Karpas-422 (cell line): ENCODE data around the gene MLYCD. TPM values are rescaled to one million over a fixed set of nuclear protein-coding genes. Genes with fewer than 3 reads are reported as not detected.

Source experiments
- DNase-seq: peaks from one replicate; pipeline ENCODE4 v3.0.0-alpha.2; 2015
- H2AFZ ChIP-seq: fragments of 200-600 bp; sonication (generic); 2 replicates; pipeline ENCODE4 v1.6.1; 2014; ENCODE audit warnings: antibody characterized with exemption, low read length, mixed read lengths
- H3K27ac ChIP-seq: fragments of 200-600 bp; sonication (generic); 2 replicates; pipeline ENCODE4 v1.5.1; 2014; ENCODE audit warnings: mild to moderate bottlenecking, low read length, moderate library complexity
- H3K27me3 ChIP-seq: fragments of 200-600 bp; sonication (generic); 2 replicates; pipeline ENCODE4 v1.6.1; 2014; ENCODE audit warnings: low read length, mixed read lengths
- H3K36me3 ChIP-seq: fragments of 200-600 bp; sonication (generic); 2 replicates; pipeline ENCODE4 v1.6.1; 2014; ENCODE audit warnings: low read length, mixed read lengths; ENCODE audit not compliant: insufficient read depth
- H3K4me1 ChIP-seq: fragments of 200-600 bp; sonication (generic); 2 replicates; pipeline ENCODE4 v1.6.1; 2014; ENCODE audit warnings: mild to moderate bottlenecking, low read length, mixed read lengths
- H3K4me2 ChIP-seq: fragments of 200-600 bp; sonication (generic); 2 replicates; pipeline ENCODE4 v1.6.1; 2014; ENCODE audit warnings: low read length, low read depth, mild to moderate bottlenecking; ENCODE audit not compliant: poor library complexity, severe bottlenecking
- H3K4me3 ChIP-seq: fragments of 200-600 bp; sonication (generic); 2 replicates; pipeline ENCODE4 v1.5.1; 2014; ENCODE audit warnings: mild to moderate bottlenecking, antibody characterized with exemption, low read length, mixed read lengths
- H3K79me2 ChIP-seq: fragments of 200-600 bp; sonication (generic); 2 replicates; pipeline ENCODE4 v1.6.1; 2014; ENCODE audit warnings: mild to moderate bottlenecking, low read length, mixed read lengths
- H3K9ac ChIP-seq: fragments of 200-600 bp; sonication (generic); 2 replicates; pipeline ENCODE4 v1.6.0; 2014; ENCODE audit warnings: low read length
- H3K9me2 ChIP-seq: fragments of 200-600 bp; sonication (generic), shearing (Covaris generic); replicated peaks from 2 replicates; pipeline ENCODE4 v1.6.0; 2014; ENCODE audit warnings: mild to moderate bottlenecking, low read length, moderate library complexity; ENCODE audit not compliant: insufficient read depth
- H3K9me3 ChIP-seq: fragments of 300-700, 200-600 bp; sonication (generic); 2 replicates; pipeline ENCODE4 v1.6.1; 2014; ENCODE audit warnings: low read length, mixed read lengths
- H4K20me1 ChIP-seq: fragments of 200-600 bp; sonication (generic); 2 replicates; pipeline ENCODE4 v1.6.1; 2014; ENCODE audit warnings: mild to moderate bottlenecking, antibody characterized with exemption, low read length, low read depth; ENCODE audit not compliant: insufficient read depth
- total RNA-seq: library from RNA; depleted of rRNA; stranded (reverse); fragments of >200 nt; shearing (Covaris generic); gene quantifications from 2 replicates; pipeline ENCODE4 v1.2.3, GENCODE V29; 2014; ENCODE audit warnings: low replicate concordance

MLYCD gene
- total RNA-seq, 1 experiment from 2014 or later = 4.7 TPM

DNA sequence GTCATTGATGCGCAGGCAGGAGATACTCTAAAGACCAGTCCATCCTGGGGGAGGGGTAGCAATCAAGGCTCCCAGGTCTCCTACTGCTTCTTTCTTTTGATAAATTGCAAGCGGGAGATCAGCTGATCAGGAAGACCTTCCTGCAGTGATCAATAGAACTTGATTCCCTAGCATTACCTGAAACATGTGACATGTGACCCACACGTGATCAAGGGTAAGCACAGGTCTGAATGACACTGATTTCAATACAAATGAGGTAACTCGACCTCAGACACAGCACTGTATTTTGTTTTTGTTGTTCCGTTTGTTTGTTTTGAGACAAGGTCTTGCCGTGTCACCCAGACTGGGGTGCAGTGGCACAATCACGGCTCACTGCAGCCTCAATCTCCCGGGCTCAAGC is 39.6 kb upstream of the MLYCD start:
- Histone ChIP-seq H3K9ac (no peak overlapping the region), H3K4me3 (no peak overlapping the region), H3K9me2 (no peaks in the 10 kb centered on the region), H2AFZ (no peak overlapping the region), H3K4me1 (no peaks in the 10 kb centered on the region), H3K36me3 (no peaks in the 10 kb centered on the region), H3K27me3 (no peaks in the 10 kb centered on the region; the same call in 1 of the 2 replicates), H4K20me1 (no peaks in the 10 kb centered on the region), H3K9me3 (no peaks in the 10 kb centered on the region), H3K4me2 (no peak overlapping the region), H3K27ac (no peak overlapping the region), H3K79me2 (no peaks in the 10 kb centered on the region)
- no peak for DNase-seq

DNA sequence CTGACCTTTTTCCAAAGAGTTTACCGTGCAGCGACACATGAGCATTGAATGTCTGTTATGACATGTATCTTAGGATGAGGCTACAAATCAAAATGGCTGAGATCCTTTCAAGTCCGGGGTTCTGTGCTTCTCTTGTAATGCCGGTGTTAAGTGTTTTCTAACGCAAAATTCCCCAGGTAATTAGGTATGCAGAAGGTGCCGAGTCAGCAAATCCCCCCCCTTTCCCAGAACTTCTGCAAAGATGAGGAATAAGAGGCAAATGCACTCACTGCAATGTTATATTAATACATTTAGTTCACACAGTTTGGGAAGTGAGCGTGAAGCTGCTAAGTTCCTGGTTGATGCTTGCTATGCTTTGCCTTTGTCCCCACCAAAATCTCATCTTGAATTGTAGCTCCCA is 36.3 kb upstream of the MLYCD start:
- no peaks in the 10 kb centered on the region; the same call in 1 of the 2 replicates for H3K27me3 ChIP-seq
- no peak overlapping the region for H2AFZ ChIP-seq
- no peak overlapping the region for H3K4me2 ChIP-seq
- no peak overlapping the region for H3K9ac ChIP-seq
- no peaks in the 10 kb centered on the region for H3K9me3 ChIP-seq
- DNase-seq = no peak
- H3K4me3 ChIP-seq = no peak overlapping the region
- H3K27ac ChIP-seq = no peak overlapping the region
- no peaks in the 10 kb centered on the region for H3K36me3 ChIP-seq
- no peaks in the 10 kb centered on the region for H4K20me1 ChIP-seq
- H3K79me2 ChIP-seq = no peaks in the 10 kb centered on the region
- peaks cover 5% of the 10 kb centered on the region for H3K4me1 ChIP-seq
- no peaks in the 10 kb centered on the region for H3K9me2 ChIP-seq

DNA sequence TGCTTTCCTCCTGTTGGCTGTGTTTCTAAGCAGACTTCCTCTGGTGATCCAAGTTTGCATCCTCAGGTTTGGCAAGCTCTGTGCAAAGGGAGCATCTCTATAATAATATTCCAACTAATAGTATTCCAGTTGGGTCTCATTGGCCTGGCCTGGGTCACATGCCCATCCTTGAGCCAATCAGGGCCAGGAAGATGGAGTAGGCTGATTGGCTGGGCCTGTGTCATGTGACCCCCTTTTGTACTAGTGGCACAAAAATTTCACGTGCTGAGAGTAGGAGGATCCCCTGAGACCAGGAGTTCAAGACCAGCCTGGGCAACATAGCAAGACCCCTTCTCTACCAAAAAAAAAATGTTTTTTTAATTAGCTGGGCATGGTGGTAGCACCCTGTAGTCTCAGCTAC is 35.2 kb upstream of the MLYCD start:
- Histone ChIP-seq H3K36me3 (no peaks in the 10 kb centered on the region), H3K4me1 (peaks cover 5% of the 10 kb centered on the region)

DNA sequence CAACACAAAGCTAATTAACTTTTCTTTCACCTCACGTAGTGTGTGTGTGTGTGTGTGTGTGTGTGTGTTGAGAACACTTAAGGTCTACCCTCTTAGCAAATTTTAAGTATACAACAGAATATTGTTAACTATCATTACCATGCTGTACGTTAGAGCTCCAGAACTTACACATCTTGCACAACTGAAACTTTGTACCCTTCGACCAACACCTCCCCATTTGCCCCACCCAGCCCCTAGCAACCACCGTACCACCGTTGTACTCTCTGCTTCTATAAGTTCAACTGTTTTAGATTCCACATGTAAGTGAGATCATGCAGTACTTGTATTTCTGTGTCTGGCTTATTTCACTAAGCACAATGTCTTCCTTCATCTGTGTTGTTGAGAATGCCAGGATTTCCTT is 28.1 kb upstream of the MLYCD start:
- no peaks in the 10 kb centered on the region for H3K9me2 ChIP-seq
- DNase-seq = no peak
- no peaks in the 10 kb centered on the region for H3K79me2 ChIP-seq
- H3K4me2 ChIP-seq = no peak overlapping the region
- H2AFZ ChIP-seq = no peak overlapping the region
- H3K27me3 ChIP-seq = no peaks in the 10 kb centered on the region
- no peak overlapping the region for H3K4me3 ChIP-seq
- H3K36me3 ChIP-seq = no peaks in the 10 kb centered on the region
- no peaks in the 10 kb centered on the region for H3K9me3 ChIP-seq
- no peaks in the 10 kb centered on the region for H3K4me1 ChIP-seq
- no peak overlapping the region for H3K9ac ChIP-seq
- H4K20me1 ChIP-seq = no peaks in the 10 kb centered on the region
- H3K27ac ChIP-seq = no peak overlapping the region

More for the DNA sequence above, 35.2 kb upstream of the MLYCD start:
- H3K9ac ChIP-seq = no peak overlapping the region
- H3K9me2 ChIP-seq = no peaks in the 10 kb centered on the region
- H4K20me1 ChIP-seq = no peaks in the 10 kb centered on the region
- H3K9me3 ChIP-seq = no peaks in the 10 kb centered on the region
- no peak overlapping the region for H2AFZ ChIP-seq
- no peaks in the 10 kb centered on the region; the same call in 1 of the 2 replicates for H3K27me3 ChIP-seq
- H3K27ac ChIP-seq = no peak overlapping the region
- H3K4me2 ChIP-seq = no peak overlapping the region
- no peaks in the 10 kb centered on the region for H3K79me2 ChIP-seq
- DNase-seq = no peak
- H3K4me3 ChIP-seq = no peak overlapping the region

DNA sequence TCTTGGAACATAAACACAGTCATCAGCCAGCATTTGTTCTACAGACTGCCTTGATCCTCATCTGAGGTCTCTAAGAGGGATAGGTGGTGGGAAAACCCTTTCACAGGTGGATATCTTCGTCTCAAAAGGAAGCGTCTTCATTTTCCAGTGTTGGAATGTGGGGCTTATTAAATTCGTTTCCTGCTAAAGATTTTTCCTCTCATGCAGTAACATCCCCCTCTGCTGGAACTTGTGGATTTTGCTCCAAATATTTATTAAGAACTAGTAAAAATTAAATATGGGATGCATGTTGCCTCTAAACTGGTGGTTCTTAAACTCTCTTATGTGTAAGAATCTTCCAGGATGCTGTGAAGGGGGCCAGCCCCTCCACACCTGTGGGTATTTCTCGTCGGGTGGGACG is 20.1 kb upstream of the MLYCD start:
- H3K4me2 ChIP-seq = no peak overlapping the region
- no peaks in the 10 kb centered on the region for H4K20me1 ChIP-seq
- peak; percentile 76 for DNase-seq
- H3K4me1 ChIP-seq = peaks cover 4% of the 10 kb centered on the region
- H3K9ac ChIP-seq = no peak overlapping the region
- H2AFZ ChIP-seq = no peak overlapping the region
- no peaks in the 10 kb centered on the region for H3K27me3 ChIP-seq
- no peaks in the 10 kb centered on the region for H3K79me2 ChIP-seq
- no peaks in the 10 kb centered on the region for H3K36me3 ChIP-seq
- H3K9me2 ChIP-seq = no peaks in the 10 kb centered on the region
- H3K27ac ChIP-seq = no peak overlapping the region
- H3K9me3 ChIP-seq = no peaks in the 10 kb centered on the region
- no peak overlapping the region for H3K4me3 ChIP-seq

DNA sequence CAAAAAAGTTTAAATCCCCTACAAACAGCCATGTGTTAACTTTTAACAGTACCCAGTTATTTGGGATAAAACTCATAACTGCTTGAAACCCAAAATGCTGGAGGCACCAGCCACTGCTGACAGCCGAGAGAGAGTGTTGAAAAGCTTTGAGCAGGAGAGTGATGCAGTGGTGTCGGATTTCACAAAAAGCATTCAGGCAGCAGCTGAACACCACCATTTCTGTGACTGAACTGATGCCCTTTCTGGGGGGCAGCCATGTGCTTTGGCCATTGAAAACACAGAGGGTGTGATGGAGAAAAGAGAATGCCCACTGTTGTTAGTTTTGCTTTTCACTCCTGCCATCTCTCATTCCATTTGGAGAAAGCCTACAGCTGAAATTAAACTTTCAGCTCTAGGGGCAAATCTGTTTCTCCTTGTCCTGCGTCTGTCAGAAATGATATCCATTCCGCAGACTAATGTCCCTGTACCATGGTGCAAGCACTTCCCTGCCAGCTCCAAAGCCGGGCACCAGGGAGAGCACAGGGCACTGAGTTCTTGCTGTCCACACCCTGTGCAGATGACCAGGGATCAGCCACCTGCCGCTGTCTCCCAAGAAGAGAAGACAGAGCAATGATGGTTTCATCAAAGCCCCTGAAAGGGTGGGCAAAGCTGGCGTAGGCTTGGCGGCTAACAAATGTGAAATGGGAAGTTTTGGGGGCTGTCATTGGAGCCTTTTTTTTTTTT is 16.6 kb upstream of the MLYCD start:
- H3K9me2 ChIP-seq = no peaks in the 10 kb centered on the region
- peaks cover 18% of the 10 kb centered on the region for H3K4me1 ChIP-seq
- DNase-seq = no peak
- H3K27ac ChIP-seq = no peak overlapping the region
- no peak overlapping the region for H2AFZ ChIP-seq
- H4K20me1 ChIP-seq = no peaks in the 10 kb centered on the region
- no peaks in the 10 kb centered on the region for H3K9me3 ChIP-seq
- H3K36me3 ChIP-seq = no peaks in the 10 kb centered on the region
- no peak overlapping the region for H3K4me2 ChIP-seq
- H3K27me3 ChIP-seq = no peaks in the 10 kb centered on the region
- H3K79me2 ChIP-seq = no peaks in the 10 kb centered on the region
- H3K9ac ChIP-seq = no peak overlapping the region
- no peak overlapping the region for H3K4me3 ChIP-seq

DNA sequence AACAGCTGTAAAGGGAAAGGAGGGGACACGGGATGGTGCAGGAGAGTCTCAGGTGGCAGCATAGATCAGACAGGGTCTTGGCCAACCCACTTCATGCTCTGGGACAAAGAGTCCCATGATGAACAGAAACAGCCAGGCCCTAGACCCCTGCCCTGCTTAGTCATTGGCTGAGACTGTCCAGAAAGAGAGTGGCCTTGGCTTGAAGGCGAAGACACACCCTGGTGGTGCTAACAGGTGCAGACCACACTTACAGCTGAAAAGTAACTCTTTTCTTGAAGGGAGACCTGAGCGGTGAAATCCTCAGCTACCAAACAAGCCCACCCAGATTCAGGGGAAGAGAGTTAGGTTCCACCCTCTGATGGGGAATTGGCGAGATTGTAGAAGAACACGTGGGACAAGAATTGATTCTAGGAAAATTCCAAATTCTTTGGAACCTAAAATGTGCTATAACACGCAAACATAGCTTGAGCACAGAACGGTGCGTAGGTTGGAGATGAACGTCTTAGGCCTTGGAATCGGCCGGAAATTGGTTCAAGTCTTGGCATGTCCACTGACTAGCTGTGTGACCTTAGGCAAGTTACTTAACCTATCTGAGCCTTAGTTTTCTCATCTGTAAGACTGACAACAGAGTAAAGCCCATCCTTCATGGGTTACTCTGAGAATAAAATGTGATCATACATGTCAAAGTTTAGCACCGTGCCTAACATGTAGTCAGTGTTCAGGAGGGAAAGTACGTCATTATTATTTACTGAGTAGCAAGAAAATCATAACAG is 12.5 kb upstream of the MLYCD start:
- no peaks in the 10 kb centered on the region for H4K20me1 ChIP-seq
- H3K27ac ChIP-seq = no peak overlapping the region
- no peak for DNase-seq
- H3K79me2 ChIP-seq = no peaks in the 10 kb centered on the region
- H3K4me2 ChIP-seq = peak overlapping the region; percentile 17
- H3K27me3 ChIP-seq = no peaks in the 10 kb centered on the region
- H3K9me2 ChIP-seq = no peaks in the 10 kb centered on the region
- no peak overlapping the region for H3K4me3 ChIP-seq
- no peaks in the 10 kb centered on the region for H3K36me3 ChIP-seq
- H3K9ac ChIP-seq = 0 out of 2 replicates have a peak overlapping the region, but pooled peaks have one; percentile 6
- H3K9me3 ChIP-seq = no peaks in the 10 kb centered on the region
- H2AFZ ChIP-seq = no peak overlapping the region
- peaks cover 18% of the 10 kb centered on the region for H3K4me1 ChIP-seq

DNA sequence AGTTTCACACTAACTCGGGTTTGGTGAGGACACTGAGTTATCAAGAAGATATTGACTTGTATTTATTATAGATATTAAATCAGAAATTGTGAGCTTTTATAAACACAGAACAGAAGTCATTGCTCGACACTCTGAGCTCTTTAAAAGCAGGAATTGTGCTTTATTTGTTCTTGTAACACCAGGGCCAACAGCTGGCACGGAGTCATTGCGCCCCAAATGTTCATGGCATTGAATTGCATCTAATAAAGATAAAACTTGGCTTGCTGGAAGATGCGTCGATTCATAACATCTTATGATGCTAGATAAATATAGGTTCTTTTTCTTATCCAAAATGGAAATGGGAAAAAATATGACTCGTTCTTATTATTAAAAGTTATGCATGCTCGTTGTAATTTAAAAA is 11.8 kb upstream of the MLYCD start:
- Histone ChIP-seq H3K4me3 (no peak overlapping the region), H3K9me3 (no peaks in the 10 kb centered on the region), H3K4me1 (peaks cover 17% of the 10 kb centered on the region), H4K20me1 (no peaks in the 10 kb centered on the region), H2AFZ (no peak overlapping the region), H3K4me2 (no peak overlapping the region), H3K79me2 (no peaks in the 10 kb centered on the region), H3K9ac (no peak overlapping the region), H3K9me2 (no peaks in the 10 kb centered on the region), H3K36me3 (no peaks in the 10 kb centered on the region), H3K27me3 (no peaks in the 10 kb centered on the region), H3K27ac (no peak overlapping the region)
- DNase-seq = peak; percentile 81
